ENCODE measurements around the gene SMIM36. TPM values are rescaled to one million over a fixed set of nuclear protein-coding genes. Genes with fewer than 3 reads are reported as not detected.

SMIM36 gene
- total and polyA plus RNA-seq, 10 of the 15 experiments (the other 5 are each of a cell fraction or from before 2014, with no cell fraction given): not detected

DNA sequence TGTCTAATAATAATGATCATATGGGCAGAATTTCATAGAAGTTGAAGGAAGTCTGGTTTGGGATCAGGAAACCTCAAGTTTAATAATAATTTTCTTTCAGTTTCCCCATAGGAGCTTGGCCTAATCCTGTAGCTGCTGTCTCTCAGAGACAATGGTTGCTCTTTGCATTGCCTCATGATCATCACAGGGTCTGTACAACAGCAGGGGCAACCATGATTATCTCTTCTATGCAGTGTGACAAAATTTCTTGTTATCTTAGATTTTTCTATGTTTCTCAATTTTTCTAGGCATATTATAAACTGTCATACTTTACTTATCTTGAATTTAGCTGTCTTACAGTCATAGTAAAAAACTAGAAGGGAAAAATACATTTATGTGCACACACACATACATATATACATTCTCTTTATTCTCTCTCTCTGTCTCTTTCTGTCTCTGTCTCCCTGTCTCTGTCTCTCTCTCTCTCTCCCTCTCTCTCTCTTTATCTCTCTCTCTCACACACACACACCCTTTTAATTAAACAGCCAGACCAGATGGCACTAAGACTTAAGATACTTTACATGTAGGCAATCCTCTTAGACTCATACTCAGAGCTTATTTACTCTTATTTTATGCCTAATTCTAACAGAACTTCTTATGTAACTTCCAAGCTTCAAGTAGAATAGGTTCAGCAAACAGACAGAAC, 30.5 kb downstream of the SMIM36 start:
- no peaks in the 10 kb centered on the region; the same call in 1 of the 2 replicates for H3K4me1 ChIP-seq (ENCODE audit: control insufficient read depth, insufficient read depth, low read length)
- FAIRE-seq: no peak
- ChIA-PET POLR2A (no interaction called here), SMC1A (ENCODE audit: uncharacterized antibody, unreplicated experiment) (interaction anchor here (0.9 to 4.5 kb wide), 7 partner anchors 9 to 135 kb away, joined by 3 to 19 read pairs (median 3); no protein-coding TSS in a partner anchor), RAD21 (ENCODE audit: unreplicated experiment) (interaction anchor here (0.9 to 1.4 kb wide), 5 partner anchors 14 to 60 kb away, joined by 3 to 5 read pairs (median 3); no protein-coding TSS in a partner anchor), CTCF (interaction anchor here (0.6 to 0.8 kb wide), 2 partner anchors 16 to 46 kb away, joined by 3 read pairs; no protein-coding TSS in a partner anchor)
- no peak for DNase-seq (ENCODE audit: low read depth, low spot score)
- no peak for ATAC-seq
- in situ Hi-C loops (cut with MboI): no loop called here
- no peaks in the 10 kb centered on the region for H4K20me1 ChIP-seq (ENCODE audit: control insufficient read depth, insufficient read depth)
- H3K27ac ChIP-seq (ENCODE audit: control insufficient read depth, insufficient read depth): no peak overlapping the region
- H3K27me3 ChIP-seq (replicated peaks in 1 of 2; ENCODE audit: control insufficient read depth in 2 of 2, insufficient read depth in 2 of 2, low read length in 1 of 2): no peaks in the 10 kb centered on the region
- BruUV-seq (replicated peaks): no TSS peak
- no peaks in the 10 kb centered on the region for H3K36me3 ChIP-seq (ENCODE audit: control insufficient read depth in 2 of 2, insufficient read depth in 2 of 2, low read length in 1 of 2)
- no peak overlapping the region for H2AFZ ChIP-seq (ENCODE audit: control insufficient read depth, low read depth, low read length)
- no peak overlapping the region for H3K4me3 ChIP-seq
- H3K79me2 ChIP-seq (ENCODE audit: control insufficient read depth, insufficient read depth, low read length): no peaks in the 10 kb centered on the region
- no peak overlapping the region for H3K4me2 ChIP-seq (ENCODE audit: control insufficient read depth, insufficient read depth)
- H3K9ac ChIP-seq (ENCODE audit: control insufficient read depth, insufficient read depth, low read length): no peak overlapping the region
- intact Hi-C loops (cut with micrococcal nuclease; ENCODE audit: unreplicated experiment): no loop called here
- H3K9me3 ChIP-seq (replicated peaks; ENCODE audit: control insufficient read depth, insufficient read depth, low read length): no peaks in the 10 kb centered on the region
- TF ChIP-seq, protein P1, sequence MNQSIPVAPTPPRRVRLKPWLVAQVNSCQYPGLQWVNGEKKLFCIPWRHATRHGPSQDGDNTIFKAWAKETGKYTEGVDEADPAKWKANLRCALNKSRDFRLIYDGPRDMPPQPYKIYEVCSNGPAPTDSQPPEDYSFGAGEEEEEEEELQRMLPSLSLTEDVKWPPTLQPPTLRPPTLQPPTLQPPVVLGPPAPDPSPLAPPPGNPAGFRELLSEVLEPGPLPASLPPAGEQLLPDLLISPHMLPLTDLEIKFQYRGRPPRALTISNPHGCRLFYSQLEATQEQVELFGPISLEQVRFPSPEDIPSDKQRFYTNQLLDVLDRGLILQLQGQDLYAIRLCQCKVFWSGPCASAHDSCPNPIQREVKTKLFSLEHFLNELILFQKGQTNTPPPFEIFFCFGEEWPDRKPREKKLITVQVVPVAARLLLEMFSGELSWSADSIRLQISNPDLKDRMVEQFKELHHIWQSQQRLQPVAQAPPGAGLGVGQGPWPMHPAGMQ (IDR thresholded peaks at IDR 0.05; ENCODE audit: borderline replicate concordance): no peak
- TF ChIP-seq, protein P2, sequence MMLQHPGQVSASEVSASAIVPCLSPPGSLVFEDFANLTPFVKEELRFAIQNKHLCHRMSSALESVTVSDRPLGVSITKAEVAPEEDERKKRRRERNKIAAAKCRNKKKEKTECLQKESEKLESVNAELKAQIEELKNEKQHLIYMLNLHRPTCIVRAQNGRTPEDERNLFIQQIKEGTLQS (IDR thresholded peaks at IDR 0.05; ENCODE audit: borderline replicate concordance, extremely low read depth, low read depth, low read length): no peak
- TF ChIP-seq ZZZ3 (IDR thresholded peaks at IDR 0.05; ENCODE audit: control insufficient read depth, insufficient read length, low read depth) (no peak), HDAC2 (IDR thresholded peaks at IDR 0.05) (no peak), MTA3 (IDR thresholded peaks at IDR 0.05; ENCODE audit: borderline replicate concordance, low read length) (no peak)
- TF ChIP-seq, protein P3, sequence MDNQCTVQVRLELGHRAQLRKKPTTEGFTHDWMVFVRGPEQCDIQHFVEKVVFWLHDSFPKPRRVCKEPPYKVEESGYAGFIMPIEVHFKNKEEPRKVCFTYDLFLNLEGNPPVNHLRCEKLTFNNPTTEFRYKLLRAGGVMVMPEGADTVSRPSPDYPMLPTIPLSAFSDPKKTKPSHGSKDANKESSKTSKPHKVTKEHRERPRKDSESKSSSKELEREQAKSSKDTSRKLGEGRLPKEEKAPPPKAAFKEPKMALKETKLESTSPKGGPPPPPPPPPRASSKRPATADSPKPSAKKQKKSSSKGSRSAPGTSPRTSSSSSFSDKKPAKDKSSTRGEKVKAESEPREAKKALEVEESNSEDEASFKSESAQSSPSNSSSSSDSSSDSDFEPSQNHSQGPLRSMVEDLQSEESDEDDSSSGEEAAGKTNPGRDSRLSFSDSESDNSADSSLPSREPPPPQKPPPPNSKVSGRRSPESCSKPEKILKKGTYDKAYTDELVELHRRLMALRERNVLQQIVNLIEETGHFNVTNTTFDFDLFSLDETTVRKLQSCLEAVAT (IDR thresholded peaks at IDR 0.05): no peak
